Activated T-cell treated with anti-CD3 and anti-CD28 coated beads, Interleukin-2, amount 50 U/mL, for 72 hours (primary cell): Measurements from ENCODE around the gene TRIM26. TPM values are rescaled to one million over a fixed set of nuclear protein-coding genes. Genes with fewer than 3 reads are reported as not detected.

ENCODE experiments used
- ATAC-seq, 2 donors: fragments of 150-1000 bp; cut with Tn5 transposase; replicated peaks in 1 of 2; 2 replicates each; pipeline ENCODE4 v1.10.0; 2021; ENCODE audit warnings: moderate library complexity in 2 of 2, mild to moderate bottlenecking in 1 of 2
- DNase-seq, 2 donors: peaks; one replicate each; pipeline ENCODE4 v3.0.0; 2021 to 2022; ENCODE audit warnings: mixed read lengths in 1 of 2
- H3K27ac Mint-ChIP-seq: one replicate; pipeline ENCODE4 v1.8.0; 2022; ENCODE audit warnings: mild to moderate bottlenecking, moderate library complexity, mixed read lengths
- H3K27me3 Mint-ChIP-seq: one replicate; pipeline ENCODE4 v1.8.0; 2022; ENCODE audit warnings: low read depth, mixed read lengths
- H3K36me3 Mint-ChIP-seq, 2 donors: one replicate each; pipeline ENCODE4 v1.8.0; 2022; ENCODE audit warnings: mixed read lengths in 2 of 2, mild to moderate bottlenecking in 1 of 2; ENCODE audit not compliant: insufficient read depth in 2 of 2
- H3K4me1 Mint-ChIP-seq: one replicate; pipeline ENCODE4 v1.8.0; 2022; ENCODE audit warnings: low read depth, mixed read lengths
- H3K4me3 Mint-ChIP-seq, 2 donors: one replicate each; pipeline ENCODE4 v1.8.0; 2022; ENCODE audit warnings: mild to moderate bottlenecking in 2 of 2, mixed read lengths in 2 of 2, moderate library complexity in 2 of 2
- H3K9me3 Mint-ChIP-seq, 2 donors: one replicate each; pipeline ENCODE4 v1.8.0; 2022; ENCODE audit warnings: mixed read lengths in 2 of 2
- total RNA-seq, 2 donors: library from RNA; stranded (reverse); gene quantifications; one replicate each; pipeline ENCODE4 v1.2.3, GENCODE V29; 2022

Gene TRIM26
- total RNA-seq, 2 donors from 2014 or later: 89.0 to 92.7 TPM

DNA sequence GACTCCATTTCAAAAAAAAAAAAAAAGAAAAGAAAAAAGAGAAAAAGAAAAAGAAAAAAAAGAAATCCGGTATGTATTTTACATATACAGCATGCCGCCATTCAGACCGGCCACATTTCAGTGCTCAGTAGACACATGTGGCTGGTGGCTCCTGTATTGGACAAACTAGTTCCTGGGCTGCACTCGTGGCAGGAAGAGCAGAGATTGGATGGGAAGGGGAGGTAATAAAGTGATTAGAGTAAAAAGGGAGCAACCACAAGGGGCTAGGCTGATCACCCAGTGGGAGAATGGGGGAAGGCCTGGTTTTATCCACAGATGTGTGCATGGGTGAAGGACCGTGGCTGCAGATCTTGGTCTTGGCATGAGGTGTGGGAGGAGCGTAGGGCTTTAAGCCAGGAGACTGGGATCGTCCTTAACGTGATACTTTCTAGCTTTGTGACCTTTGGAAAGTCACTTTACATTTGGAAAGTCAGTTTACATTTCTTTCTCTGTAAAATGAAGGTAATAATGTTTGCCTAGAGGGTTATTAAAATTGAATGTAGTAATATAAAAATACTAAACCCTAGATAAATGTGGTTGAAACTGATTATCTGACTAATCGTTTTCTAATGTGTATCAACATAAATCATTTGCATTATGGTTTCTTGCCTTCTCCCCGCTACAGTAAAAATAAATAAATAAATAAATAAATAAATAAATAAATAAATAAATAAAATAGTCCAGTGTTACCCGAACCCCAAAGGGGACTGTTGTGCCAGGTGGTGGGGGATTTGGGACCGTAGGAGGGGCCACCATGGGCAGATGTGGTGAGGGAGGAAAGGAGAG lies 50.7 kb downstream of the TRIM26 start:
- DNase-seq: no peak
- H3K27ac Mint-ChIP-seq: no peak overlapping the region
- H3K36me3 Mint-ChIP-seq: no peaks in the 10 kb centered on the region
- peak overlapping the region; percentile 52 to 69 for H3K4me3 Mint-ChIP-seq
- H3K27me3 Mint-ChIP-seq: peaks cover 35% of the 10 kb centered on the region
- peaks cover 58% of the 10 kb centered on the region for H3K4me1 Mint-ChIP-seq
- no peaks in the 10 kb centered on the region for H3K9me3 Mint-ChIP-seq
- ATAC-seq: no peak

GRCh38 chr6:30160785-30161531 lies 52.2 kb downstream of the TRIM26 start, which contains the start of gene TRIM10:
Gene TRIM10 (minus strand): TSS chr6:30161211. CDS start chr6:30160858, 353 bp downstream.
- peak within 1 kb of the TSS in 1 of 2 donors; percentile 69 for H3K4me3 Mint-ChIP-seq
- ATAC-seq (no peak), DNase-seq (no peak)
- peaks cover 50% of the 10 kb centered on the region for H3K4me1 Mint-ChIP-seq
- no peaks in the 10 kb centered on the region for H3K36me3 Mint-ChIP-seq
- H3K9me3 Mint-ChIP-seq: no peaks in the 10 kb centered on the region
- H3K27ac Mint-ChIP-seq: no peak within 1 kb of the TSS
- peaks cover 30% of the 10 kb centered on the region for H3K27me3 Mint-ChIP-seq

GRCh38 chr6:30160008-30160784 lies 53.0 kb downstream of the TRIM26 start:
- H3K4me1 Mint-ChIP-seq: peaks cover 50% of the 10 kb centered on the region
- no peak for ATAC-seq
- no peak overlapping the region for H3K4me3 Mint-ChIP-seq
- no peaks in the 10 kb centered on the region for H3K9me3 Mint-ChIP-seq
- no peak for DNase-seq
- no peak overlapping the region for H3K27ac Mint-ChIP-seq
- H3K27me3 Mint-ChIP-seq: peaks cover 30% of the 10 kb centered on the region
- no peaks in the 10 kb centered on the region for H3K36me3 Mint-ChIP-seq

DNA sequence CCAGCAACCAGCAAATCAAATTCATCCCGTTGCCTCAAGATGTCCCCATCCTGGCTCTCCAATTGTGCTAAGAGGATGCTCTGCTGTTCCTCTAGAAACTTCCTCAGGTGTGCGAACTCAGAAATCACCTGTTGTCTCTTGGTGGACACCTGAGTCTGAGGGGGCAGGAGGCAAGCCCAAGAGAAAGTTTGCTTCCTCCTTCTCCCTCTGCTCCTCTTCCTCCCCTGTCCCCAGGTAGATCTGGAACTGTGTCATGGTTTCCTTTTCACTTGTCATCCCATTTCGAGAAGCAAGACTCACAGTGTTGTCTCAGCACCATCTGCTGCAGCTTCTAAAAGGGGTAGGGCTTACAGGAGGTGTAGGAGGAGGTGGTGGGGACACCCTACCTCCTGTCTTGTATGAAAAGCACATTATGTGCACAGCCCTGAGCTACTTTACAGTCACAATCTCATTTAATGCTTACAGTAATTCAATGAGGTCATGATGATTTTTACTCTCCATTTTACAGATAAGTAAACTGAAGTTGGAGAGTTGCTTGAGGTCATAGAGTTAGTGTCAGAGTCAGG lies 54.6 kb downstream of the TRIM26 start:
- H3K27ac Mint-ChIP-seq: no peak overlapping the region
- peaks cover 29% of the 10 kb centered on the region for H3K27me3 Mint-ChIP-seq
- peak overlapping the region; percentile 15 to 42 for H3K4me3 Mint-ChIP-seq
- peaks cover 35% of the 10 kb centered on the region for H3K4me1 Mint-ChIP-seq
- no peaks in the 10 kb centered on the region for H3K9me3 Mint-ChIP-seq
- H3K36me3 Mint-ChIP-seq: no peaks in the 10 kb centered on the region
- DNase-seq: peak; percentile 38 to 47
- peak; percentile 92 to 97 for ATAC-seq

GRCh38 chr6:30157999-30158398 lies 55.2 kb downstream of the TRIM26 start:
- ATAC-seq (no peak), DNase-seq (no peak)
- Mint-ChIP-seq H3K27me3 (peaks cover 29% of the 10 kb centered on the region), H3K27ac (no peak overlapping the region), H3K36me3 (no peaks in the 10 kb centered on the region), H3K4me1 (peaks cover 29% of the 10 kb centered on the region), H3K4me3 (peak overlapping the region; percentile 15 to 20), H3K9me3 (no peaks in the 10 kb centered on the region)

GRCh38 chr6:30157581-30157980 lies 55.6 kb downstream of the TRIM26 start:
- no peak overlapping the region for H3K4me3 Mint-ChIP-seq
- peaks cover 29% of the 10 kb centered on the region for H3K27me3 Mint-ChIP-seq
- ATAC-seq (no peak), DNase-seq (no peak)
- no peak overlapping the region for H3K27ac Mint-ChIP-seq
- H3K36me3 Mint-ChIP-seq: no peaks in the 10 kb centered on the region
- no peaks in the 10 kb centered on the region for H3K9me3 Mint-ChIP-seq
- H3K4me1 Mint-ChIP-seq: peaks cover 28% of the 10 kb centered on the region

DNA sequence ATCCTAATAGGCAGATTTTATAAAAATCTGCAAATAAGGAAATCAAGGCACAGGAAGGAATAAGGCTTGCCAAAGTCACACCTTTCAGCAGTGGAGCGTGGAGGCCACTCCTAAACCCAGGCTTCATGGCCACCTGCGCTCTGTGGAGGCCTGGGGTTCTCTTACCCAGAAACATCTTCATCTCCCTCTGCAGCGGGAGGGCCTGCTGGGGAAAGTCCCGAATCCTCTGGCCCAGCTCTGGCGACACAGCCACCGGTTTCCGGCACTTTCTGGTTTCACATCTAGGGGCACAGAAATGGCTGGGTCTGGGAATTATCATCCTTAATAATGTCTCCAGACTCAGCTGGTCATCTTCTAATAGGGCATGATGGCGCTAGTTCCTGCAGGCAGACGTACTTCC lies 56.4 kb downstream of the TRIM26 start:
- H3K27ac Mint-ChIP-seq: no peak overlapping the region
- ATAC-seq (no peak), DNase-seq (no peak)
- H3K27me3 Mint-ChIP-seq: peaks cover 29% of the 10 kb centered on the region
- no peaks in the 10 kb centered on the region for H3K36me3 Mint-ChIP-seq
- H3K4me3 Mint-ChIP-seq: no peak overlapping the region
- H3K4me1 Mint-ChIP-seq: peaks cover 20% of the 10 kb centered on the region
- H3K9me3 Mint-ChIP-seq: no peaks in the 10 kb centered on the region

- DNase-seq (no peak), ATAC-seq (no peak)
- no peaks in the 10 kb centered on the region for H3K36me3 Mint-ChIP-seq
- no peak overlapping the region for H3K27ac Mint-ChIP-seq
- H3K27me3 Mint-ChIP-seq: peaks cover 29% of the 10 kb centered on the region
- H3K4me1 Mint-ChIP-seq: peaks cover 24% of the 10 kb centered on the region
- no peak overlapping the region for H3K4me3 Mint-ChIP-seq
- no peaks in the 10 kb centered on the region for H3K9me3 Mint-ChIP-seq
These were observed 57.0 kb downstream of the TRIM26 start for GRCh38 chr6:30156262-30156599.

DNA sequence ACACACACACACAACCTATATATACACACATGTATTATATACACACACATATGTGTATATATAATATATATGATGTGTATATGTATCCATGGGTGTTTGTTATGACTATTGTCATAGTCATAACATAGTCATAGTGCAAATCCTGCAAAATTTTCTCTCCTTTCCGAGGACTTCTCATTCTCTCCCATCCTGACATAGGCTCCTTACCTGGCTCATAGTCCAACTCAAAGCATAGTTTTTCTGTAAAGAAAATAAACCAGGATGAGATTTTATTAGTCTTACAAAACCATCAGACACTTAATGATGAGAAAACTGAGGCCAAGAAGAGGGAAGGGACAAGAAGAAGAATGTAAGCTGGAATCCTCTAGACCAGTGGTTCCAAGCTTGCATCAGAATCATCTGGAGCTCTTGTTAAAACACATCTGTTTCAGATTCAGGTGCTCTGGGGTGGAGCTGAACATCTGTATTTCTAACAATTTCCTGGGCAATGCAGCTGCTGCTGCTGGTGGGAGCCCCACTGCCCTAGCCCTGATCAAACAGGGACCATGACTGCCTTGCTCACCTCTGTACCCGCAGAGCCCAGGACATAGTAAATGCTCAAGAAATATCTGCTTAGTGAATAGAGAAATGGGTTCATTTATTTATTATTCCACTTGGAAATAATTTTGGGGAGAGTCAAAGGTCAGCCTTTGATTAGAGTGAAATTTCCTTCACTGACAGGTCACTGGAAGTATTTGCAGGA lies 57.5 kb downstream of the TRIM26 start:
- H3K27me3 Mint-ChIP-seq: peaks cover 31% of the 10 kb centered on the region
- ATAC-seq (no peak), DNase-seq (no peak)
- H3K27ac Mint-ChIP-seq: no peak overlapping the region
- no peaks in the 10 kb centered on the region for H3K9me3 Mint-ChIP-seq
- H3K36me3 Mint-ChIP-seq: no peaks in the 10 kb centered on the region
- H3K4me3 Mint-ChIP-seq: no peak overlapping the region
- H3K4me1 Mint-ChIP-seq: peaks cover 24% of the 10 kb centered on the region

DNA sequence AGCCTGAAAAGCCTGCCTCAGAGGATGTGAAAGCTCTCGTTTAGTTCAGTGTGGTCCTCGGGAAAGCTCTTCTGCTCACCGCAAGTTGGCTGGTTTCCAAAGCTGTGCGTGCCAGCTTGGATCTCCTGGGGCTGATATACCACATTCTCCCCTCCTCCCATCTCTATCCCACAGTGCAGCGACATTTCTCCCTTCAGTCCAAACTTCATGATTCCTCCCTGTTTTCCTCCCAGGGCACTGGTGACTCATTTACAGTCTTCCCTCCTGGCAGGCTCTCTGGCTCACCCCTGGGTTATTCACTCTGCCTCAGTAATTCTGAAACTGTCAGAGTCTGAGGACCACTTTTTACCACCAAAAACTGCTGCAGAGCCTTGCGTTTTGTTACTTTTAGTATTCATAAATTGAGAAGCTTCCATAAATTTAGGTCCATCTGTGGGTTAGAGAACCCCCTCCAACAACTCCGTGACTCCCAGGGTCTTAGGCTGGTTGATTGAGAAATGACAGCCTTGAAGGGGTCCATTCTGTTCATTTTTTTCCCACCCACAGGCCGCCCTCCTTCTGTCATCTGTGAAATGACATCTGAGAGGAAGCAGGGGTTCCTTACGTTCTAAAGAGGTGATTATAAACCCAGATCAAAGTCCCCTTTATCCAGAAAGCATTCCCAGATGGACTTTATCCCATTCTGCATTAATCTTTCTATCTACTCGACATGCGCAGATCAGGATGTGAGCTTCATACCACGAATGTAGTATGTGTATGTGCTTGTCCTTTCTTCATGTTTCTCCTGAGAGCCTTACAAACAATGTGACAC lies 58.3 kb downstream of the TRIM26 start:
- DNase-seq (no peak), ATAC-seq (no peak)
- no peak overlapping the region for H3K27ac Mint-ChIP-seq
- no peaks in the 10 kb centered on the region for H3K36me3 Mint-ChIP-seq
- H3K27me3 Mint-ChIP-seq: peaks cover 31% of the 10 kb centered on the region
- H3K4me3 Mint-ChIP-seq: no peak overlapping the region
- no peaks in the 10 kb centered on the region for H3K9me3 Mint-ChIP-seq
- H3K4me1 Mint-ChIP-seq: peaks cover 24% of the 10 kb centered on the region

DNA sequence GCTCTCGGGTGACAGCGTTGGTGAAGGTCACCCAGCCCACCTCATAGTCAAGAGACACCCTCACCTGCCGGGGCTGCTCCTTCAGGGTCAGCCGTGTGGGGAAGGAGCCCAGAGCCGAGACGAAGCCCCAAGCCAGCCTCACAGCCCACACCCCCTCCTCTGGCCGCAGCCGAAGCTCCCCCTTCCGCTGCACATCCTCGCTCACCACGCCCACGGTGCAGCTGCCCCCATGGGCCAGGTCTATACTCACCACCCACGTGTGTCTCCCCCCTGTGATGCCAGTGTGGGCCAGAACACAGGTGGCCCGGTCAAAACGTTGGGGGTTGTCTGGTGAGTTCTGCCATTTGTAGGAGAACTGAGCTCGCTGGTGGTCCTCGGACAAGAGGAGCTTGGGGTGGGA lies 59.1 kb downstream of the TRIM26 start:
- H3K27me3 Mint-ChIP-seq: peaks cover 29% of the 10 kb centered on the region
- no peak overlapping the region for H3K4me3 Mint-ChIP-seq
- no peak for DNase-seq
- ATAC-seq: no peak
- H3K27ac Mint-ChIP-seq: no peak overlapping the region
- H3K4me1 Mint-ChIP-seq: peaks cover 20% of the 10 kb centered on the region
- H3K9me3 Mint-ChIP-seq: no peaks in the 10 kb centered on the region
- no peaks in the 10 kb centered on the region for H3K36me3 Mint-ChIP-seq
